NCI-H69 (cell line): ENCODE measurements around the gene DNASE1L1.

Experiments
- DNase-seq: peaks from one replicate; lab custom pipeline; 2025; lab: John Stamatoyannopoulos, UW

The DNASE1L1 gene

GRCh38 chrX:154409222-154409871, at the start of gene DNASE1L1:
Gene DNASE1L1 (minus strand): TSS chrX:154409254. CDS start chrX:154405568, 3,686 bp downstream.
- no peak for DNase-seq

- peak; percentile 68 for DNase-seq
Observed at GRCh38 chrX:154458116-154458953, 49.3 kb upstream of the DNASE1L1 start, which contains the start of gene PLXNA3. Gene PLXNA3 (plus strand): TSS chrX:154458281. CDS start chrX:154460184, 1,903 bp downstream.

GRCh38 chrX:154457491-154458115, 48.5 kb upstream of the DNASE1L1 start:
- DNase-seq, result peak; percentile 74

- DNase-seq, result no peak
Observed at GRCh38 chrX:154452823-154453222, 43.8 kb upstream of the DNASE1L1 start.

GRCh38 chrX:154450312-154450711, 41.3 kb upstream of the DNASE1L1 start:
- no peak for DNase-seq

- no peak for DNase-seq
Observed at GRCh38 chrX:154449618-154450017, 40.6 kb upstream of the DNASE1L1 start.

- no peak for DNase-seq
Observed at GRCh38 chrX:154448484-154448883, 39.4 kb upstream of the DNASE1L1 start.

- DNase-seq, result no peak
Observed at GRCh38 chrX:154446430-154446829, 37.4 kb upstream of the DNASE1L1 start.

- DNase-seq, result no peak
Observed at GRCh38 chrX:154445776-154446175, 36.7 kb upstream of the DNASE1L1 start.

GRCh38 chrX:154444755-154445246, 35.7 kb upstream of the DNASE1L1 start:
- no peak for DNase-seq

- peak; percentile 78 for DNase-seq
Observed at GRCh38 chrX:154443992-154444754, 35.1 kb upstream of the DNASE1L1 start, which contains the start of gene FAM50A. Gene FAM50A (plus strand): TSS chrX:154444141. CDS start chrX:154444236, 95 bp downstream.

GRCh38 chrX:154443479-154443910, 34.4 kb upstream of the DNASE1L1 start:
- peak; percentile 28 for DNase-seq

GRCh38 chrX:154441984-154442707, 33.1 kb upstream of the DNASE1L1 start:
- DNase-seq, result no peak

GRCh38 chrX:154441564-154441963, 32.5 kb upstream of the DNASE1L1 start:
- DNase-seq, result no peak

GRCh38 chrX:154440623-154441357, 31.7 kb upstream of the DNASE1L1 start:
- no peak for DNase-seq

GRCh38 chrX:154439841-154440240, 30.8 kb upstream of the DNASE1L1 start:
- DNase-seq, result no peak

GRCh38 chrX:154437971-154438893, 29.2 kb upstream of the DNASE1L1 start:
- DNase-seq, result no peak

GRCh38 chrX:154436983-154437752, 28.1 kb upstream of the DNASE1L1 start, which contains the start of gene GDI1:
Gene GDI1 (plus strand): TSS chrX:154437154. CDS start chrX:154437255, 101 bp downstream.
- DNase-seq, result peak; percentile 71
